ENCODE data around the gene HDGFL2.

HDGFL2 gene

GRCh38 chr19:4503132-4503824, 31.2 kb downstream of the HDGFL2 start:
- Histone ChIP-seq H3K4me1 (no peaks in the 10 kb centered on the region), H3K9me3 (no peaks in the 10 kb centered on the region), H3K4me3 (no peak overlapping the region), H3K27me3 (ENCODE audit: low read depth) (no peaks in the 10 kb centered on the region), H3K36me3 (replicated peaks) (peaks cover 29% of the 10 kb centered on the region)
- in situ Hi-C loops (cut with MboI; ENCODE audit: low sequenced_read_pairs) = no loop called here
- DNase-seq (ENCODE audit: low spot score in 2 of 2) = no peak

GRCh38 chr19:4503825-4504170, 31.7 kb downstream of the HDGFL2 start:
- Histone ChIP-seq H3K4me3 (no peak overlapping the region), H3K36me3 (replicated peaks) (peaks cover 24% of the 10 kb centered on the region)
- in situ Hi-C loops (cut with MboI; ENCODE audit: low sequenced_read_pairs) = no loop called here

GRCh38 chr19:4504297-4504701, 32.2 kb downstream of the HDGFL2 start:
- in situ Hi-C loops (cut with MboI; ENCODE audit: low sequenced_read_pairs) = no loop called here
- no peak for DNase-seq (ENCODE audit: low spot score in 2 of 2)
- no peaks in the 10 kb centered on the region for H3K4me1 ChIP-seq
- H3K36me3 ChIP-seq (replicated peaks) = peaks cover 21% of the 10 kb centered on the region
- H3K27me3 ChIP-seq (ENCODE audit: low read depth) = no peaks in the 10 kb centered on the region
- H3K4me3 ChIP-seq = no peak overlapping the region
- H3K9me3 ChIP-seq = no peaks in the 10 kb centered on the region

More at GRCh38 chr19:4503825-4504170, 31.7 kb downstream of the HDGFL2 start:
- Histone ChIP-seq H3K9me3 (no peaks in the 10 kb centered on the region), H3K4me1 (no peaks in the 10 kb centered on the region), H3K27me3 (ENCODE audit: low read depth) (no peaks in the 10 kb centered on the region)
- no peak for DNase-seq (ENCODE audit: low spot score in 2 of 2)

DNA sequence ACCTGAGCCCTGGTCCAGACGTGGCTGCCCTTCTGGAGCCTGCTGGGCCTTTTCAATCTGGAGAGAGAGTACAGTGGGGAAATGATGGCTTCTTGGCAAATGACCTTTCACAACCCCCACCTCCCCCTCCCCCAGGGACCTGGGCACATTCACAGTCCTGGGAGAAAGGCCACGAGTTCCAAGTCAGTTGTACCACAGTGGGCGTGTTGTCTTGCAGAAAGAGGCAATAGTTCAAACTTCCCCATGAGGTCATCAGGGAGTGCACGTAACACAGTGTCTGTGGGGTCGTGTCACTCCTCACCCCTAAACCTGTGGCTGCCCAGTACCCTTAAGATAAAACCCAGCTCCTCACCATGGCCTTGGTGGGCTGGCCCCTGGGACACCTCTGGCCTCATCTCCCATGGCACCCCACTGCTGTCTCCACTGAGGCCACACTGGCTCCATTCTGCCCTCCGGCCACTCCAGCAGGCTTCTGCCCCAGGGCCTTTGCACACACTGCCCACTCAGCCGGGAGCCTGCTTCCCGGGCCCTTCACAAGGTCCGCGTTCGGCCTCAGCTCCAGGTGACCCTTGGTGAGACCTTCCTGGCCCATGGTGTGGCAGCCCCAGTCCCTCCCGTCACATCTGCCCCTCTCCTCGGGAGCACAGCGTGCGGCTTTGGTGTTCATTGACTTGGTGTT, 32.9 kb downstream of the HDGFL2 start:
- Histone ChIP-seq H3K4me1 (no peaks in the 10 kb centered on the region), H3K4me3 (no peak overlapping the region), H3K36me3 (replicated peaks) (peaks cover 17% of the 10 kb centered on the region), H3K9me3 (no peaks in the 10 kb centered on the region), H3K27me3 (ENCODE audit: low read depth) (no peaks in the 10 kb centered on the region)
- DNase-seq (ENCODE audit: low spot score in 2 of 2) = no peak
- in situ Hi-C loops (cut with MboI; ENCODE audit: low sequenced_read_pairs) = no loop called here

- in situ Hi-C loops (cut with MboI; ENCODE audit: low sequenced_read_pairs) = no loop called here
- no peak overlapping the region for H3K4me3 ChIP-seq
- peaks cover 13% of the 10 kb centered on the region for H3K36me3 ChIP-seq (replicated peaks)
- DNase-seq (ENCODE audit: low spot score in 2 of 2) = no peak
- H3K27me3 ChIP-seq (ENCODE audit: low read depth) = no peaks in the 10 kb centered on the region
- H3K4me1 ChIP-seq = no peaks in the 10 kb centered on the region
- H3K9me3 ChIP-seq = no peaks in the 10 kb centered on the region
Measured at GRCh38 chr19:4505570-4506448, 33.7 kb downstream of the HDGFL2 start.

- no peak overlapping the region for H3K4me3 ChIP-seq
- peaks cover 5% of the 10 kb centered on the region for H3K36me3 ChIP-seq (replicated peaks)
- no peaks in the 10 kb centered on the region for H3K9me3 ChIP-seq
- no peaks in the 10 kb centered on the region for H3K27me3 ChIP-seq (ENCODE audit: low read depth)
- in situ Hi-C loops (cut with MboI; ENCODE audit: low sequenced_read_pairs) = no loop called here
- no peaks in the 10 kb centered on the region for H3K4me1 ChIP-seq
- no peak for DNase-seq (ENCODE audit: low spot score in 2 of 2)
Measured at GRCh38 chr19:4506449-4507149, 34.5 kb downstream of the HDGFL2 start.

DNA sequence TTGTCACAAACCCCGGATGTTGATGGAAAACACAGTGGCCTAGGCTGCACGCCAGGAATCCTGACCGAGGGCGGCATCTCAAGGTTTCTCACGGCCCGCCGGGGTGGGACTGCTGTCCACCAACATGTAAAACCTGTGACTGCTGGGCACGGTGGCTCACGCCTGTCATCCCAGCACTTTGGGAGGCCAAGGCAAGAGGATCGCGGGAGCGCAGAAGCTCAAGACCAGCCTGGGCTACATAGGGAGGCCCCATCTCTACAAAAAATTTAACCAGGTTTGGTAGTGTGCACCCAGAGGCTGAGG, 35.0 kb downstream of the HDGFL2 start:
- no peaks in the 10 kb centered on the region for H3K9me3 ChIP-seq
- no peak overlapping the region for H3K4me3 ChIP-seq
- in situ Hi-C loops (cut with MboI; ENCODE audit: low sequenced_read_pairs) = no loop called here
- H3K27me3 ChIP-seq (ENCODE audit: low read depth) = no peaks in the 10 kb centered on the region
- no peak for DNase-seq (ENCODE audit: low spot score in 2 of 2)
- H3K36me3 ChIP-seq (replicated peaks) = peaks cover 4% of the 10 kb centered on the region
- no peaks in the 10 kb centered on the region for H3K4me1 ChIP-seq

DNA sequence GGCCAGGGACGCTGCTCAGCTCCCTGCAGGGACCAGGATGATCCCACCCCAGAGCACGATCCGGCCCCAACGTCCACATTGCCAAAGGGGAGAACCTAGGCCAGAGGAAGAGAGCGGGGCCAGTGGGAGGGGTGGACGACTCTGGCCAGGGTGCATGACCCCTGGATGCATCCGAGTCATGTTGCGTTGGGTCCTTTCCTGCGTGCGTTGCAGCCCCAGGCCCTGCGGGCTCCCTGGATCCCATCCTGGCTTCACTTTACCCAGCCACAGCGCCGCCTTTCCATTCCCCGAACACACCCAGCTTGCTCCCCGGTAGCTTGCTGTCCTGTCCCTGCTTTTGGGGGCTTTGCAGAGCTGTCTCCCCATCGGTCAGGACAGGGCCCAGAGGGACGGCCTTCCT, 35.7 kb downstream of the HDGFL2 start:
- in situ Hi-C loops (cut with MboI; ENCODE audit: low sequenced_read_pairs) = no loop called here
- no peak overlapping the region for H3K4me3 ChIP-seq
- no peak for DNase-seq (ENCODE audit: low spot score in 2 of 2)
- H3K27me3 ChIP-seq (ENCODE audit: low read depth) = no peaks in the 10 kb centered on the region
- no peaks in the 10 kb centered on the region for H3K9me3 ChIP-seq
- H3K4me1 ChIP-seq = no peaks in the 10 kb centered on the region
- peaks cover 4% of the 10 kb centered on the region for H3K36me3 ChIP-seq (replicated peaks)

GRCh38 chr19:4508698-4509097, 36.6 kb downstream of the HDGFL2 start:
- H3K4me1 ChIP-seq = no peaks in the 10 kb centered on the region
- in situ Hi-C loops (cut with MboI; ENCODE audit: low sequenced_read_pairs) = no loop called here

GRCh38 chr19:4510435-4511255, 38.5 kb downstream of the HDGFL2 start:
- Histone ChIP-seq H3K4me3 (no peak overlapping the region), H3K4me1 (no peaks in the 10 kb centered on the region), H3K9me3 (no peaks in the 10 kb centered on the region), H3K36me3 (replicated peaks) (no peaks in the 10 kb centered on the region), H3K27me3 (ENCODE audit: low read depth) (no peaks in the 10 kb centered on the region)
- in situ Hi-C loops (cut with MboI; ENCODE audit: low sequenced_read_pairs) = no loop called here
- DNase-seq (ENCODE audit: low spot score in 2 of 2) = no peak

More at GRCh38 chr19:4508698-4509097, 36.6 kb downstream of the HDGFL2 start:
- no peak for DNase-seq (ENCODE audit: low spot score in 2 of 2)
- Histone ChIP-seq H3K27me3 (ENCODE audit: low read depth) (no peaks in the 10 kb centered on the region), H3K4me3 (no peak overlapping the region), H3K9me3 (no peaks in the 10 kb centered on the region), H3K36me3 (replicated peaks) (peaks cover 4% of the 10 kb centered on the region)

DNA sequence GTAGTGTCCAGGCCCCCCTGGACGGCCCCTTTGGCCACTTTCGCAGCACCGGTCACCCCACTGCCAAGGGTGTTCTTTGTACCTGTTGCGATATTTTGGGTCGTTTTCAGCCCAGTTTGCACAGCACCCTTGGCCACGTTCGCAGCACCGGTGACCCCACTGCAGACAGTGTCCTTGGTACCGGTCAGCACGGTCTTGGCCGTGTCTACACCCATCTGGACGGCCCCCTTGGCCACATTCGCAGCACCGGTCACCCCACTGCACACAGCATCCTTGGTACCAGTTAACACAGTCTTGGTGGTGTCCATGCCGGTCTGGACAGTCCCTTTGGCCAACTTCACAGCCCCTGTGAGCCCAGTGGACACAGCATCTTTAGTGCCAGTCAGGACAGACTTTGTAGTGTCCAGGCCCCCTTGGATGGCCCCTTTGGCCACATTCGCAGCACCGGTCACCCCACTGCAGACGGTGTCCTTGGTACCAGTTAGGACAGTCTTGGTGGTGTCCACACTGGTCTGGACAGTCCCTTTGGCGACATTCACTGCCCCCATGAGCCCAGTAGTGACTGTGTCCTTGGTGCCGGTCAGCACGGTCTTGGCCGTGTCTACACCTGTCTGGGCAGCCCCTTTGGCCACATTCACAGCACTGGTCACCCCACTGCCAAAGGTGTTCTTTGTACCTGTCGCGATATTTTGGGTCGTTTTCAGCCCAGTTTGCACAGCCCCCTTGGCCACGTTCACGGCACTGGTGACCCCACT, 39.4 kb downstream of the HDGFL2 start:
- in situ Hi-C loops (cut with MboI; ENCODE audit: low sequenced_read_pairs) = no loop called here
- no peak for DNase-seq (ENCODE audit: low spot score in 2 of 2)
- Histone ChIP-seq H3K9me3 (no peaks in the 10 kb centered on the region), H3K4me3 (no peak overlapping the region), H3K4me1 (no peaks in the 10 kb centered on the region), H3K36me3 (replicated peaks) (no peaks in the 10 kb centered on the region), H3K27me3 (ENCODE audit: low read depth) (no peaks in the 10 kb centered on the region)

GRCh38 chr19:4512070-4512469, 40.0 kb downstream of the HDGFL2 start:
- Histone ChIP-seq H3K9me3 (no peaks in the 10 kb centered on the region), H3K4me1 (no peaks in the 10 kb centered on the region), H3K36me3 (replicated peaks) (no peaks in the 10 kb centered on the region), H3K27me3 (ENCODE audit: low read depth) (no peaks in the 10 kb centered on the region), H3K4me3 (no peak overlapping the region)
- in situ Hi-C loops (cut with MboI; ENCODE audit: low sequenced_read_pairs) = no loop called here
- no peak for DNase-seq (ENCODE audit: low spot score in 2 of 2)
